Smooth muscle cell (in vitro differentiated cells): Measurements from ENCODE around the gene F2R. TPM values are rescaled to one million over a fixed set of nuclear protein-coding genes. Genes with fewer than 3 reads are reported as not detected.

ENCODE experiments used
- DNase-seq: peaks from one replicate; lab custom pipeline; 2025; ENCODE audit not compliant: unreplicated experiment; lab: John Stamatoyannopoulos, UW
- H2AFZ ChIP-seq: fragments of 200-600 bp; sonication (generic); 2 replicates; pipeline ENCODE4 v1.6.0; 2016; ENCODE audit warnings: antibody characterized with exemption, low read depth, mild to moderate bottlenecking
- H3F3A ChIP-seq: fragments of 200-600 bp; sonication (generic); 2 replicates; pipeline ENCODE4 v1.6.0; 2017; ENCODE audit warnings: antibody characterized with exemption, low read depth
- H3K27ac ChIP-seq: fragments of 200-600 bp; sonication (generic); 2 replicates; pipeline ENCODE4 v1.5.1; 2016; ENCODE audit warnings: low read depth, mild to moderate bottlenecking
- H3K27me3 ChIP-seq: fragments of 200-600 bp; sonication (generic); 2 replicates; pipeline ENCODE4 v1.6.1; 2016; ENCODE audit warnings: low read depth, mild to moderate bottlenecking
- H3K36me3 ChIP-seq: fragments of 200-600 bp; sonication (generic); 2 replicates; pipeline ENCODE4 v1.5.1; 2016; ENCODE audit warnings: low read depth
- H3K4me1 ChIP-seq: fragments of 200-600 bp; sonication (generic); 2 replicates; pipeline ENCODE4 v1.5.1; 2016; ENCODE audit warnings: low read depth
- H3K4me2 ChIP-seq: fragments of 200-600 bp; sonication (generic); 2 replicates; pipeline ENCODE4 v1.6.0; 2016; ENCODE audit warnings: mild to moderate bottlenecking
- H3K4me3 ChIP-seq: fragments of 200-600 bp; sonication (generic); 2 replicates; pipeline ENCODE4 v1.5.1; 2016; ENCODE audit warnings: mild to moderate bottlenecking
- H3K79me2 ChIP-seq: fragments of 200-600 bp; sonication (generic); 2 replicates; pipeline ENCODE4 v1.6.0; 2016; ENCODE audit warnings: low read depth, mild to moderate bottlenecking
- H3K9ac ChIP-seq: fragments of 200-600 bp; sonication (generic); 2 replicates; pipeline ENCODE4 v1.6.0; 2016; ENCODE audit warnings: low read depth
- H3K9me3 ChIP-seq: fragments of 200-600 bp; sonication (generic); replicated peaks from 2 replicates; pipeline ENCODE4 v1.5.1; 2016; ENCODE audit warnings: low read depth
- H4K20me1 ChIP-seq: fragments of 200-600 bp; sonication (generic); 2 replicates; pipeline ENCODE4 v1.6.0; 2016; ENCODE audit warnings: low read depth
- CTCF ChIP-seq: fragments of 200-600 bp; sonication (generic); IDR thresholded peaks from 2 replicates; pipeline ENCODE4 v1.5.1; 2017; ENCODE audit warnings: borderline replicate concordance, mild to moderate bottlenecking, antibody characterized with exemption; ENCODE audit not compliant: insufficient read depth, poor library complexity, severe bottlenecking
- WGBS: methylation state at CpG from one replicate; pipeline ENCODE4 v1.1.7; 2016; ENCODE audit warnings: low lambda C conversion rate; 5-methylcytosine and 5-hydroxymethylcytosine counted together
- polyA plus RNA-seq: library from polyadenylated mRNA; unstranded; fragments of >200 nt; fragmentation: Nextera tagmentation; extraction: Ambion mirVana; gene quantifications from 2 replicates; pipeline ENCODE4 v1.2.1, GENCODE V29; 2016
- total RNA-seq: library from RNA; depleted of rRNA; stranded (reverse); fragments of >200 nt; gene quantifications from 2 replicates; pipeline ENCODE4 v1.2.3, GENCODE V29; 2014

Gene F2R
- total and polyA plus RNA-seq, 2 experiments from 2014 or later = 103 to 135 TPM

GRCh38 chr5:76695346-76695745 lies 20.6 kb upstream of the F2R start:
- Histone ChIP-seq H3F3A (peaks cover 9% of the 10 kb centered on the region), H3K9ac (no peak overlapping the region), H3K79me2 (no peaks in the 10 kb centered on the region), H3K36me3 (no peaks in the 10 kb centered on the region), H3K27ac (no peak overlapping the region), H4K20me1 (no peaks in the 10 kb centered on the region), H3K4me3 (no peak overlapping the region), H3K27me3 (no peaks in the 10 kb centered on the region), H3K4me2 (no peak overlapping the region), H2AFZ (no peak overlapping the region), H3K9me3 (no peaks in the 10 kb centered on the region), H3K4me1 (peaks cover 13% of the 10 kb centered on the region)
- 97% methylated on average over 6 of the region's 6 CpGs for WGBS
- TF ChIP-seq CTCF = no peak
- no peak for DNase-seq

GRCh38 chr5:76696251-76696650 lies 19.7 kb upstream of the F2R start:
- Histone ChIP-seq H3K27ac (no peak overlapping the region), H4K20me1 (no peaks in the 10 kb centered on the region), H3K36me3 (no peaks in the 10 kb centered on the region), H3K9me3 (no peaks in the 10 kb centered on the region), H3K4me1 (peaks cover 8% of the 10 kb centered on the region), H3K9ac (no peak overlapping the region), H3K4me3 (no peak overlapping the region), H3F3A (peaks cover 2% of the 10 kb centered on the region), H3K79me2 (no peaks in the 10 kb centered on the region), H2AFZ (no peak overlapping the region), H3K4me2 (no peak overlapping the region), H3K27me3 (no peaks in the 10 kb centered on the region)
- no peak for DNase-seq
- WGBS = 100% methylated on average over 1 of the region's 1 CpG
- TF ChIP-seq CTCF = no peak

GRCh38 chr5:76697670-76698069 lies 18.3 kb upstream of the F2R start:
- DNase-seq = no peak
- 97% methylated on average over 5 of the region's 5 CpGs for WGBS
- no peak overlapping the region for H2AFZ ChIP-seq
- no peaks in the 10 kb centered on the region for H3K27me3 ChIP-seq
- H3K4me1 ChIP-seq = no peaks in the 10 kb centered on the region
- no peaks in the 10 kb centered on the region for H3K36me3 ChIP-seq
- H3K79me2 ChIP-seq = no peaks in the 10 kb centered on the region
- H3K4me3 ChIP-seq = no peak overlapping the region
- H3K9ac ChIP-seq = no peak overlapping the region
- H3K9me3 ChIP-seq = no peaks in the 10 kb centered on the region
- H3F3A ChIP-seq = no peaks in the 10 kb centered on the region
- TF ChIP-seq CTCF = no peak
- no peak overlapping the region for H3K4me2 ChIP-seq
- no peaks in the 10 kb centered on the region for H4K20me1 ChIP-seq
- no peak overlapping the region for H3K27ac ChIP-seq

- H2AFZ ChIP-seq = no peak overlapping the region
- no peak for DNase-seq
- TF ChIP-seq CTCF = no peak
- no peak overlapping the region for H3K27ac ChIP-seq
- no peaks in the 10 kb centered on the region for H4K20me1 ChIP-seq
- no peak overlapping the region for H3K4me3 ChIP-seq
- no peaks in the 10 kb centered on the region for H3K79me2 ChIP-seq
- no peaks in the 10 kb centered on the region for H3K36me3 ChIP-seq
- H3K9me3 ChIP-seq = no peaks in the 10 kb centered on the region
- H3K4me1 ChIP-seq = no peaks in the 10 kb centered on the region
- no peak overlapping the region for H3K9ac ChIP-seq
- no peaks in the 10 kb centered on the region for H3F3A ChIP-seq
- WGBS = 99% methylated on average over 2 of the region's 2 CpGs
- no peaks in the 10 kb centered on the region for H3K27me3 ChIP-seq
- H3K4me2 ChIP-seq = no peak overlapping the region
Observed at GRCh38 chr5:76700571-76700970, 15.4 kb upstream of the F2R start.
